DMS 273 (cell line): ENCODE measurements around the gene SLC15A1.
"Not testable (repeated sequence)": the region's sequence is repeated elsewhere in the genome, so short reads cannot be mapped to it uniquely, and the experiment has no call there.

ENCODE experiments used
- DNase-seq: peaks from one replicate; lab custom pipeline; 2025; ENCODE audit not compliant: unreplicated experiment; lab: John Stamatoyannopoulos, UW

Gene SLC15A1

GRCh38 chr13:98664510-98664909 lies 88.0 kb downstream of the SLC15A1 start:
- DNase-seq = no peak

GRCh38 chr13:98664047-98664446 lies 88.4 kb downstream of the SLC15A1 start:
- DNase-seq = peak; percentile 3

- DNase-seq = no peak
Observed at GRCh38 chr13:98658131-98658530, 94.3 kb downstream of the SLC15A1 start.

- no peak for DNase-seq
Observed at GRCh38 chr13:98657506-98658085, 94.9 kb downstream of the SLC15A1 start.

- no peak for DNase-seq
Observed at GRCh38 chr13:98656223-98656622, 96.2 kb downstream of the SLC15A1 start.

GRCh38 chr13:98653463-98653985 lies 98.9 kb downstream of the SLC15A1 start:
- peak; percentile 78 for DNase-seq

- no peak for DNase-seq
Observed at GRCh38 chr13:98652721-98653462, 99.6 kb downstream of the SLC15A1 start.

GRCh38 chr13:98652276-98652675 lies 100.2 kb downstream of the SLC15A1 start:
- DNase-seq = no peak

GRCh38 chr13:98651744-98652143 lies 100.7 kb downstream of the SLC15A1 start:
- no peak for DNase-seq

GRCh38 chr13:98650396-98651107 lies 101.9 kb downstream of the SLC15A1 start:
- DNase-seq = no peak

- DNase-seq = no peak
Observed at GRCh38 chr13:98649861-98650260, 102.6 kb downstream of the SLC15A1 start.

GRCh38 chr13:98648686-98649085 lies 103.8 kb downstream of the SLC15A1 start:
- no peak for DNase-seq

GRCh38 chr13:98648141-98648540 lies 104.3 kb downstream of the SLC15A1 start:
- no peak for DNase-seq

GRCh38 chr13:98647121-98647520 lies 105.4 kb downstream of the SLC15A1 start:
- DNase-seq = no peak

GRCh38 chr13:98643479-98643878 lies 109.0 kb downstream of the SLC15A1 start:
- no peak for DNase-seq

GRCh38 chr13:98641075-98641474 lies 111.4 kb downstream of the SLC15A1 start:
- DNase-seq = no peak

GRCh38 chr13:98639785-98640184 lies 112.7 kb downstream of the SLC15A1 start:
- DNase-seq = not testable (repeated sequence)

GRCh38 chr13:98638352-98638751 lies 114.1 kb downstream of the SLC15A1 start:
- DNase-seq = not testable (repeated sequence)
